Prostate gland (tissue), 2 donors: ENCODE measurements around the gene EFCAB13.

Experiments
- CTCF ChIP-seq, 4 experiments: fragments of 200-600 bp in 2 of 4; fragments of 450-650 bp in 2 of 4; sonication (generic) in 2 of 4; IDR thresholded peaks; 1 replicate in 3 of 4; 2 replicates in 1 of 4; pipeline ENCODE4 v1.5.1; 2016 to 2019; ENCODE audit warnings: antibody characterized with exemption in 4 of 4, mild to moderate bottlenecking in 2 of 4, moderate library complexity in 2 of 4
- POLR2A ChIP-seq: fragments of 450-650 bp; IDR thresholded peaks from one replicate; pipeline ENCODE4 v1.6.1; 2016; ENCODE audit warnings: antibody characterized with exemption, mild to moderate bottlenecking
- POLR2AphosphoS5 ChIP-seq: sonication (generic); formaldehyde crosslinking; IDR thresholded peaks from one replicate; pipeline ENCODE4 v1.6.1; 2017; ENCODE audit warnings: antibody characterized with exemption

DNA sequence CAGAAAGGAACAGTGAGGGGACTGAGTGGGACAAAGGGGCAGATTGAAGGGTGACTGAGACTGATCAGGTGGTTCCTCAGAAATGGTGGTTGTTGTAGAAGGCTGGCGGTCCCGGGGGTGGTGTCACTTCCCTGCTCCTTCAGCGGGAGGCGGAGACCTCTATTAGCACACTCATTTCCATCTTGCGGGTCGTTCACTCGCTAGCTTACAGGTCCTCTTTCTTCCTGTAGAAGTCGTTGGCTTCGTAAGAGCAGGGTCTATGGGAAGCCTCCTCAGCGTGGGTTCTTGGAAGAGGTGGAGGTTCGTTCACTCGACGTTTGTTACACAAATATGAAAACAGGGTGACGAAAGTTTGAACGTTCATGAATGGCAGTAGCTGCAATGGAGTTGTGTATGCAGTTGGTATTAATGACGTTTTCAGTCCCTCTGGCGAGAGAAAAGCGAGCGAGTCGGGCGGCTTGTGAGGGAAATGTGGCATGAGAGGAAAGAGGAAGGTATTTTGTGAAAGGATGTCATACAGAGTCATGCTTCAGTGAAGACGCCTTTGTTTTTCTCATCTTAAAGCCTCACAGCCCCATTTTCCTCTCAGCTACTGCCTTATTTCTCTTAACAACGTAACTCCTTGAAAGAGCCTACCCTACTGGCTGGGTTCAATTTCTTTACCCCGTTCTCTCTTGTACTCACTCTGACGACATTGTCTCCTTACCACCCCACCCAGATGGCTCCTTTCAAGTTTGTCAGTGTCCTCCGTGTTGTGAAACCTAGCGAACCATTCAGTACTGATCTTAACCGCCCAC, 667 bp downstream of the EFCAB13 start:
- TF ChIP-seq CTCF (IDR thresholded peaks at IDR 0.05) = no peak
- TF ChIP-seq POLR2AphosphoS5 = no peak
- TF ChIP-seq POLR2A = no peak
